IMR-90 (cell line): ENCODE data around the gene PDF. TPM values are rescaled to one million over a fixed set of nuclear protein-coding genes. Genes with fewer than 3 reads are reported as not detected.

Experiments
- ATAC-seq: fragments of 200-7000 bp; cut with Tn5 transposase; 2 replicates; pipeline ENCODE4 v1.9.1; 2020; ENCODE audit warnings: low read depth, mild to moderate bottlenecking, moderate library complexity
- BruUV-seq: library from RNA; stranded (reverse); fragments of 400-500 nt; replicated peaks from 2 replicates; lab custom pipeline; 2021; lab: Mats Ljungman, UMichigan
- CTCF ChIA-PET: fragments of 300-600 bp; formaldehyde crosslinking; extraction: SDS; loops from one replicate; lab custom pipeline; 2021; ENCODE audit warnings: antibody characterized with exemption; lab: Yijun Ruan, JAX
- POLR2A ChIA-PET: fragments of 300-600 bp; sonication (Branson Sonifier 250); formaldehyde crosslinking; loops from one replicate; lab custom pipeline; 2022; ENCODE audit warnings: antibody characterized with exemption; ENCODE audit not compliant: unreplicated experiment; lab: Charles Lee
- DNase-seq: peaks from one replicate; pipeline ENCODE4 v3.0.0; 2013
- H2AFZ ChIP-seq: replicated peaks from 2 replicates; pipeline ENCODE3; 2013; ENCODE audit warnings: low read length, mild to moderate bottlenecking; ENCODE audit not compliant: poor library complexity
- H2AK5ac ChIP-seq: 2 replicates; pipeline ENCODE4 v1.6.1; 2013; ENCODE audit warnings: low read depth, low read length, inconsistent platforms
- H2AK9ac ChIP-seq: replicated peaks from 2 replicates; pipeline ENCODE3; 2013; ENCODE audit warnings: mild to moderate bottlenecking, low read depth, low read length, moderate library complexity; ENCODE audit not compliant: poor library complexity
- H2BK120ac ChIP-seq: 2 replicates; pipeline ENCODE4 v1.6.1; 2013; ENCODE audit warnings: low read depth, low read length, inconsistent platforms
- H2BK15ac ChIP-seq: 3 replicates; pipeline ENCODE4 v1.6.1; 2013; ENCODE audit warnings: low read depth, low read length, inconsistent platforms
- H2BK20ac ChIP-seq: 2 replicates; pipeline ENCODE4 v1.6.1; 2013; ENCODE audit warnings: low read depth, mild to moderate bottlenecking, inconsistent platforms, low read length, moderate library complexity
- H2BK5ac ChIP-seq: 2 replicates; pipeline ENCODE4 v1.6.1; 2013; ENCODE audit warnings: mild to moderate bottlenecking, low read depth, low read length, inconsistent platforms; ENCODE audit not compliant: poor library complexity, severe bottlenecking
- H3K14ac ChIP-seq: replicated peaks from 2 replicates; pipeline ENCODE4 v1.6.1; 2013; ENCODE audit warnings: low read depth, low read length, inconsistent platforms
- H3K18ac ChIP-seq: 2 replicates; pipeline ENCODE4 v1.6.1; 2013; ENCODE audit warnings: low read depth, low read length, control low read depth
- H3K23ac ChIP-seq: 2 replicates; pipeline ENCODE4 v1.6.1; 2013; ENCODE audit warnings: low read depth, low read length, inconsistent platforms
- H3K27ac ChIP-seq: 2 replicates; pipeline ENCODE4 v1.5.1; 2013; ENCODE audit warnings: mild to moderate bottlenecking, control low read depth, low read length; ENCODE audit not compliant: insufficient read depth
- H3K27me3 ChIP-seq: 2 replicates; pipeline ENCODE4 v1.6.1; 2013; ENCODE audit warnings: low read length; ENCODE audit not compliant: control insufficient read depth, insufficient read depth
- H3K36me3 ChIP-seq: 2 replicates; pipeline ENCODE4 v1.6.1; 2013; ENCODE audit warnings: low read length, mixed read lengths; ENCODE audit not compliant: control insufficient read depth, insufficient read depth
- H3K4ac ChIP-seq: 2 replicates; pipeline ENCODE4 v1.6.1; 2013; ENCODE audit warnings: low read depth, low read length, inconsistent platforms
- H3K4me1 ChIP-seq: 2 replicates; pipeline ENCODE4 v1.6.1; 2013; ENCODE audit warnings: low read length, mixed read lengths; ENCODE audit not compliant: control insufficient read depth, insufficient read depth
- H3K4me2 ChIP-seq: 2 replicates; pipeline ENCODE4 v1.6.1; 2013; ENCODE audit warnings: low read depth, mild to moderate bottlenecking, control low read depth, low read length, moderate library complexity
- H3K4me3 ChIP-seq: 2 replicates; pipeline ENCODE4 v1.5.1; 2013; ENCODE audit warnings: low read depth, mild to moderate bottlenecking, control low read depth, low read length, moderate library complexity; ENCODE audit not compliant: insufficient read depth
- H3K56ac ChIP-seq: 2 replicates; pipeline ENCODE4 v1.6.1; 2013; ENCODE audit warnings: low read length, inconsistent platforms; ENCODE audit not compliant: insufficient read depth; ENCODE audit errors: extremely low read depth
- H3K79me1 ChIP-seq, 2 experiments: 2 replicates each; pipeline ENCODE4 v1.6.1; 2013; ENCODE audit warnings: low read length in 2 of 2, inconsistent platforms in 1 of 2, low read depth in 1 of 2
- H3K9ac ChIP-seq: 2 replicates; pipeline ENCODE4 v1.6.1; 2013; ENCODE audit warnings: low read depth, low read length, control low read depth
- H3K9me1 ChIP-seq: 2 replicates; pipeline ENCODE4 v1.6.1; 2013; ENCODE audit warnings: low read length, inconsistent platforms; ENCODE audit not compliant: insufficient read depth
- H3K9me3 ChIP-seq: 2 replicates; pipeline ENCODE4 v1.6.1; 2013; ENCODE audit warnings: low read length; ENCODE audit not compliant: control insufficient read depth, insufficient read depth
- H4K20me1 ChIP-seq: 2 replicates; pipeline ENCODE4 v1.6.1; 2013; ENCODE audit warnings: low read length, inconsistent platforms; ENCODE audit not compliant: insufficient read depth
- H4K5ac ChIP-seq: 2 replicates; pipeline ENCODE4 v1.6.1; 2013; ENCODE audit warnings: mild to moderate bottlenecking, low read depth, low read length, control low read depth
- H4K8ac ChIP-seq, 2 experiments: 2 replicates each; pipeline ENCODE4 v1.6.1; 2013; ENCODE audit warnings: low read depth in 2 of 2, low read length in 2 of 2, control low read depth in 1 of 2, inconsistent platforms in 1 of 2
- H4K91ac ChIP-seq: 2 replicates; pipeline ENCODE4 v1.6.1; 2013; ENCODE audit warnings: low read depth, low read length, inconsistent platforms; ENCODE audit not compliant: insufficient read depth
- BHLHE40 ChIP-seq: fragments of 150-350 bp; IDR thresholded peaks from 2 replicates; pipeline ENCODE4 v1.6.1; 2016; ENCODE audit warnings: mild to moderate bottlenecking, low read depth, low read length
- CHD1 ChIP-seq: IDR thresholded peaks from 2 replicates; pipeline ENCODE4 v1.6.1; 2012; ENCODE audit warnings: low read depth, low read length, improper control_type of control experiment
- FOS ChIP-seq: fragments of 150-350 bp; IDR thresholded peaks from 2 replicates; pipeline ENCODE4 v1.6.1; 2016; ENCODE audit warnings: low read depth, low read length
- MAFK ChIP-seq: IDR thresholded peaks from 2 replicates; pipeline ENCODE4 v1.6.1; 2012; ENCODE audit warnings: low read depth, low read length, improper control_type of control experiment
- MAZ ChIP-seq: IDR thresholded peaks from 2 replicates; pipeline ENCODE4 v1.6.1; 2012; ENCODE audit warnings: low read depth, mild to moderate bottlenecking, low read length, improper control_type of control experiment, moderate library complexity, borderline replicate concordance
- MXI1 ChIP-seq: IDR thresholded peaks from 2 replicates; pipeline ENCODE4 v1.6.1; 2012; ENCODE audit warnings: low read depth, mild to moderate bottlenecking, low read length, moderate library complexity, borderline replicate concordance
- RFX5 ChIP-seq: IDR thresholded peaks from 2 replicates; pipeline ENCODE4 v1.8.0; 2012; ENCODE audit warnings: low read depth, mild to moderate bottlenecking, low read length, moderate library complexity
- WGBS, 2 experiments: methylation state at CpG; one replicate each; pipeline versions ENCODE4 v1.1.5 to v1.1.7; 2013; ENCODE audit warnings: missing lambda C conversion rate in 2 of 2; ENCODE audit not compliant: insufficient read length in 1 of 2; ENCODE audit errors: extremely low coverage in 2 of 2; 5-methylcytosine and 5-hydroxymethylcytosine counted together
- dilution Hi-C: fragments of 300-500 bp; cut with HindIII; formaldehyde crosslinking; loops from one replicate; pipeline ENCODE4 v1.14.3; 2018; ENCODE audit warnings: low sequenced_read_pairs; ENCODE audit not compliant: unreplicated experiment
- in situ Hi-C: fragments of 300-500 bp; cut with MboI; formaldehyde crosslinking; loops from 3 replicates; pipeline ENCODE4 v1.14.3; 2019; ENCODE audit warnings: low sequenced_read_pairs, inconsistent platforms, mixed read lengths
- intact Hi-C: fragments of 100-400 bp; cut with micrococcal nuclease; formaldehyde crosslinking; loops from 2 replicates; pipeline ENCODE4 v1.10.0; 2022
- polyA plus RNA-seq, 3 experiments: library from polyadenylated mRNA; depleted of rRNA; stranded (reverse); fragments of >200 nt; gene quantifications; 2 replicates each; pipeline ENCODE4 v1.2.3, GENCODE V29; 2012; ENCODE audit warnings: low replicate concordance in 1 of 3
- total RNA-seq: library from RNA; depleted of rRNA; stranded (reverse); fragments of >200 nt; gene quantifications from 2 replicates; pipeline ENCODE4 v1.2.3, GENCODE V29; 2012
- TF ChIP-seq, protein P1 (sequence below): fragments of 150-350 bp; IDR thresholded peaks from 2 replicates; pipeline ENCODE4 v1.6.1; 2017; ENCODE audit warnings: mild to moderate bottlenecking, antibody characterized with exemption, low read length, low read depth

PDF gene
- total and polyA plus RNA-seq, 2 of the 4 experiments (the other 2 are of a cell fraction): 4.5 to 6.4 TPM

DNA sequence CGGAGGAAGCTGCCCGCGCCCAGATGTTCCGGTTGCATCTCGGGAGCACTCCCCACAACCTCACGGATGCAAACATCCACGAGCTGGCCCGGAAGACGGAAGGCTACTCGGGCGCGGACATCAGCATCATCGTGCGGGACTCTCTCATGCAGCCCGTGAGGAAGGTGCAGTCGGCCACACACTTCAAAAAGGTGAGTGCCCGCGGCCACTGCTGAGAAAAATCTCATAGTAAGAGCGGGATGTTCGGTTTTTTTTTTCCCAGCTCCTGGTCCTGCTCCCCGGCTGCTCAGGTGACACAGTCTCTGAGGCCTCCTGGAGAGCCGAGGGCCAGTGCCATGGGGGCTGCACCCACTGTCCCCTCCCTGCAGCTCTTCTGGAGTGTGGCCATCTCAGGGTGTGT lies 9.3 kb downstream of the PDF start:
- H2AK5ac ChIP-seq: no peak overlapping the region
- H3K14ac ChIP-seq: no peak overlapping the region
- no peak overlapping the region for H3K18ac ChIP-seq
- no peak for DNase-seq
- no peak overlapping the region for H3K4ac ChIP-seq
- no peak overlapping the region for H3K56ac ChIP-seq
- WGBS, 2 experiments: 92% methylated on average over 14 of the region's 22 CpGs; no CpG with 5 or more reads in 1 of the 2 experiments
- no peak overlapping the region for H3K4me3 ChIP-seq
- H3K27me3 ChIP-seq: no peaks in the 10 kb centered on the region
- H2BK20ac ChIP-seq: no peak overlapping the region
- H3K4me2 ChIP-seq: no peak overlapping the region
- ATAC-seq: no peak
- H3K27ac ChIP-seq: no peak overlapping the region
- intact Hi-C loops: no loop called here
- H2BK5ac ChIP-seq: no peak overlapping the region
- H2AFZ ChIP-seq: no peak overlapping the region
- H3K79me1 ChIP-seq: peaks cover 34 to 79% of the 10 kb centered on the region in 2 experiments
- in situ Hi-C loops: no loop called here
- H3K23ac ChIP-seq: no peak overlapping the region
- ChIA-PET POLR2A (no interaction called here), CTCF (no interaction called here)
- H3K4me1 ChIP-seq: no peaks in the 10 kb centered on the region
- no TSS peak for BruUV-seq
- no peak overlapping the region for H2BK15ac ChIP-seq
- no peak overlapping the region for H3K9ac ChIP-seq
- H3K9me1 ChIP-seq: peaks cover 6% of the 10 kb centered on the region
- H4K8ac ChIP-seq: no peak overlapping the region
- no peaks in the 10 kb centered on the region for H3K9me3 ChIP-seq
- dilution Hi-C loops: no loop called here
- no peak overlapping the region for H2BK120ac ChIP-seq
- TF ChIP-seq MAZ: no peak
- TF ChIP-seq BHLHE40: no peak
- TF ChIP-seq RFX5: no peak
- no peak for TF ChIP-seq FOS
- no peak for TF ChIP-seq MXI1
- TF ChIP-seq MAFK: no peak
- TF ChIP-seq CHD1: no peak
- TF ChIP-seq, protein P1, sequence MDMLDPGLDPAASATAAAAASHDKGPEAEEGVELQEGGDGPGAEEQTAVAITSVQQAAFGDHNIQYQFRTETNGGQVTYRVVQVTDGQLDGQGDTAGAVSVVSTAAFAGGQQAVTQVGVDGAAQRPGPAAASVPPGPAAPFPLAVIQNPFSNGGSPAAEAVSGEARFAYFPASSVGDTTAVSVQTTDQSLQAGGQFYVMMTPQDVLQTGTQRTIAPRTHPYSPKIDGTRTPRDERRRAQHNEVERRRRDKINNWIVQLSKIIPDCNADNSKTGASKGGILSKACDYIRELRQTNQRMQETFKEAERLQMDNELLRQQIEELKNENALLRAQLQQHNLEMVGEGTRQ: no peak
- peaks cover 42% of the 10 kb centered on the region for H4K20me1 ChIP-seq
- no peak overlapping the region for H4K91ac ChIP-seq
- peaks cover 83% of the 10 kb centered on the region for H3K36me3 ChIP-seq
- no peak overlapping the region for H4K5ac ChIP-seq
- peak overlapping the region; percentile 72 for H2AK9ac ChIP-seq
